GM19099 (cell line): ENCODE data around the gene VSIR.

Source experiments
- POLR2A ChIP-seq: IDR thresholded peaks from 3 replicates; pipeline ENCODE4 v1.6.1; 2011; ENCODE audit warnings: low read depth; ENCODE audit not compliant: insufficient read length; ENCODE audit errors: extremely low read depth

The VSIR gene

DNA sequence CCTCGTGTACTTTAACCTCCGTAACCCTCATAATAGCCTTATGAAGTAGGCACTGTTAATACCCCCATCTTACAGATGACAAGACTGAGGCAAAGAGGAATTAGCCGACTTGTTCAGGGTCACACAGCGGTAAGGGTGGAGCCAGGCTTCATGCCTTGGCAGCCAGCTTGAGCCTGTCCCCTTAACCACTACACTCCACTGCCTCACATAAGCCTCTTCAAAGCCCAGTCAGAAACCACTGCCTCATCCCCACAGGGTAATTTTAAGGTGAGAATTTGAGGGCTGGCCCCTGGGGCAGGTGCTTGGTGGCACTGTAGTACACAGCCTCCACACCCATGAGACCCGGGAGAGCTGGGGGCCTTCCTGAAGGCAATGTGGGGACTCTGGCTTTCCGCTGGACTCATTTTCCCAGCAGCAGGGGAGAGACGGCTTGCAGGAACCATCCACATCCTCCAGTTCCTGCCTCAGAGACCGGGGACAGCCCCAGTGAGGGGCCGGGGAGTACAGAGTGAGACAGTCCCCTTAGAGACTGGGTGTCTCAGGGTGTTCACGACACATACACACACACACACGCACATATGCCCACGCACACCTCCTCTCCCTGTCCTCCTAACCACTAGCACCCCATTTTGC, 46.1 kb downstream of the VSIR start:
- no peak for TF ChIP-seq POLR2A

DNA sequence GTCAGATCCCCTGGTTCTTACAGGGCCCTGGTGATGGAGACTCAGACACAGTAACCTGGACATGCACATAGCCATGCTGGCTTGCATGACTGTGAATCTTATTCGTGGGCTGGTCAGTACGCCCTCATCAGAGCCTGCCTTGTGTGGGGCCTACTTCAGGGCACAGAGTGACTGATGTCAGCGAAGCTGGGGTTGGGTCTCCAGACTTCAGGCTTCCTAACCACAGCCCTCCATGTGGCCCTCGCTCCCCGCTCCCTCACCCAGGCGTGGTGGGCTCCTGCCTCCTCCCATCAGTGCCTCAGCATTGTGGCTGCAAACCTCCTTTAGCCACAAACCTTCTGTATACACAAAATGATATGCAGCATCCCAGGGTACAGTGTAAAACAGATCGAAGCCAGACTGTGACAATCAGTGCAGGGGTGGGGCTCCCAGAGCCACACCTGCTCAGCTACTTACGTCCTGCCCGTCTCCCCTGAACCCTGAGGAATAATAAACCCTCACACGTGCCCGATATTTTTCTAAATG, 46.7 kb downstream of the VSIR start:
- no peak for TF ChIP-seq POLR2A

DNA sequence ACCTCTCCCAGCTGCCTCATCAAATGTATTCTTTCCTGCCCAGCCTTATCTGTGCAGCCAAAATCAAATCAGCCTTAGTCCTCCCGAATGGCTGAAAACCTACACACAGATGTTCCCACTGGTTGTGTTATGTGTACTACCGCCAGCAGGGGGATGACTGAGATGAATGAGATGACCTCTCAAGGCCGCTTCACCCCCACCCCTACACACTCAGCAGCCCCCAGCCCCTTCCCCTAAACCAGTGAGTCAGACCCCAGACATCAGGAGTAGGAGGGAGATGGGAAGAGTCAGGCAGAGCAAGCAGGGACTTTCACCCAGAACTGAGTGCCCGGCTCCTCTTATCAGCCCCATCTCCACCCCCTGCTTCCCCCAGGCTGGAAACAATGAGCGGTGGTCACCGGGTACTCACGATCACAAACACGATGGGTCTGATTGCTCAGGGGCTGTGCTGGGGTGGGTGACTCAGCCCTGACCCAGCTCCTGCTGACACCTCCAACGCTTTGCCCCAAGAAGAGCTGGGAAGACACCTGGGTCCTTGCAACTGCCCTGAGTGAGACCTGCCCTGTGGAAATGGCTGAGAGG, 47.2 kb downstream of the VSIR start:
- no peak for TF ChIP-seq POLR2A

DNA sequence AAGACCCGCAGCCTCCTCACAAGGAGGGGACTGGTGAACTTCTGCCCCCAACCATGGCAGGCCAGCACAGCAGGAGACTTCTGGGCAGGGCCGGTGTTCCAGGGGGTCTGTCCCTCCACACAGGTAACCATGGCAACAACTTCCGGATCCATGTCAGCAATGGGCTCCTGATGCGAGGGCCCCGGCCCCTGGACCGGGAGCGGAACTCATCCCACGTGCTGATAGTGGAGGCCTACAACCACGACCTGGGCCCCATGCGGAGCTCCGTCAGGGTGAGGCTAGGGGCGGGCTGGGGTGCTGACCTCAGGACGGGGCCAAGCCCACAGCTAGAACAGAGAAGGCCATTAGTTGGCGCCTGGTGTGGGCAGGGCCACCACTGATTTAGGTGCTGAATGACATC, 48.1 kb downstream of the VSIR start:
- TF ChIP-seq POLR2A, result no peak

DNA sequence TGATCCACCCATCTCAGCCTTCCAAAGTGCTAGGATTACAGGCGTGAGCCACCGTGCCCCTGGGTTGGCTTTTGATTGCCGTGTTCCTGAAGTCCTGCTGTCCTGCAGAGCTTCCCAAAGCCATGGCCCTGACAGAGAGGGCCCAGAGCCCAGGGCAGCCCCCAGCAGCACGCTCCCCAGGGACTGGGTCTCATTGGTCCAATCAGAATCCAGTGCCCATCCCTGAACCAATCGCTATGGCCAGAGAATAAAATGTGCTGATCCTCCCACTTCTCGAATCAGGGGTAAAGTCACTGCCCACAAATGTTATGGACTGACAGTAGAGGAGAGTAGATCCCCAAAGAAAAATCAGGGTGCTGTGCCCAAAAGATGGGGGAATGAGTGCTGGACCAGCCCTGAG, 48.8 kb downstream of the VSIR start:
- no peak for TF ChIP-seq POLR2A

DNA sequence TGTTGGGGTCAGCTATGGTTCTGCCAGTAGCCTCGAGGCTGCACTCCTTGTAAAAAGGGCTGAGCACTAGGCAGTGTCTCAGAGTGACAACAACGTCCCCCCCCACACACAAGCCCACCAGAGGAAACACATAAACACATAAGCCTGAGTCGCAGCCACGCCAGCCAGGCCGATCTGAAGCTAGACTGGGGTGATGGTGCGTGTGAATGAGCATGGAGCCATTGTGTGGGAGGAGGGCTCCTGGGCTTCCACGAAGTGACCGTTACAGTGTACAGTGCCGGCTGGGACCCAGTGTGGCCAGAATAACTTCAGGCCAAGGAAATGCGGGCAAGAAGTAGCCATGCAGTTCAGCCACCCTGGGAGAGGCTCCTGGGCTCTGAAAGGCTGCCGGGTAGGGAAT, 50.0 kb downstream of the VSIR start:
- no peak for TF ChIP-seq POLR2A

DNA sequence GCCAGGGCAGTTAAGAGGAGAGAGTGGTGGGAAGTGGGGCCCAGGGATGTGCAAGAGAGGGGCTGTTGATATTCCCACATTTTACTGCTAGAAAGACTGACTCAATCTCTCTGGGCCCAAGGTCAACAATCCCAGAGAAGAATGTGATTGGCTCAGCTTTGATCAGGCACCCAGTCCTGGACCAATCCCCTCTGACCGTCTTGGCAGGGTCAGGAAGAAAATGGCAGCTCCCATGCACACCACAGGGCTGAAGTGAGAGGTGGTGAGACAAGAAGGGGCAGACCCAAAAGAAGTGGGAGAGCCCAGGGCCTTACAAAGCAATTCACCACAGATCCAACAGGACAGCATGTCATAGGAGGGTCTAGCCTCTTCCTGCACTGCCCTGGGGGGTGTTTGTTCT, 50.5 kb downstream of the VSIR start:
- no peak for TF ChIP-seq POLR2A

DNA sequence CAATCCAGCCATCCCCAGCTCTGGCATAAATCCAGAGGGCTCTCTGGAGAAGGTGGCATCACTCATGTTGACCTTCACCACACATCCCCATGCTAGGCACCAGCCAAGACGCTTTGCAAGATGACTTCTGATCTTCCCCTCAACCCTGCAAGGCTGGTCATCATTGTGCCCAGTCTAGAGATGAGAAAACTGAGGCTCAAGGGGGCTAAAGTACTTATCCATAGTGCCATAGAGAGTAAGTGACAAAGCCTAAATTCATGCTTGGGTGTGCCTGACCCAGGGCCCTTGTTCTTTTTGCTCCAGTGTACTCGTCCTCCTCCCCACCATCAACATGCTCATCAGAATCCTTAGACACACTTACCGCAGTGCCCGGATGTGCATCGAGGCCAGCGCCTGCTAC, 52.0 kb downstream of the VSIR start:
- no peak for TF ChIP-seq POLR2A

DNA sequence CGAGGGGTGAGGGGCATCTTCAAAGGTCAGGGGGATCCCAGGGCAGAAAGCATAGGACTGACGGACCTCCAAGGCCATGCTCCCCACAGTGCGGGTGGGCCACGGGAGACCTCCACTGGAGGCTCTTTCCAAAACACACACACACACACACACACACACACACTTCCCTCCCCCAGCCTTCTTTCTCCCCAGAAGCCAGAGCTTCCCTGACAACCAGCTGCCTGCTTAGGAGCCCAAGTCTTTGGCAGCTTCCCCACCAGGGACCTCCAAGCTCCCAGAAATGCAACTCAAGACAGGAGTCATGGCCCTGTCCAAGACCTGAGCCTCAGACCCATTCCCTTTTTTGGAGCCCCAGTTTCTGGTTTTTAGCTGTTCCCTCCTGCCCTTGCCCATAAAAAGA, 53.0 kb downstream of the VSIR start:
- TF ChIP-seq POLR2A, result no peak

DNA sequence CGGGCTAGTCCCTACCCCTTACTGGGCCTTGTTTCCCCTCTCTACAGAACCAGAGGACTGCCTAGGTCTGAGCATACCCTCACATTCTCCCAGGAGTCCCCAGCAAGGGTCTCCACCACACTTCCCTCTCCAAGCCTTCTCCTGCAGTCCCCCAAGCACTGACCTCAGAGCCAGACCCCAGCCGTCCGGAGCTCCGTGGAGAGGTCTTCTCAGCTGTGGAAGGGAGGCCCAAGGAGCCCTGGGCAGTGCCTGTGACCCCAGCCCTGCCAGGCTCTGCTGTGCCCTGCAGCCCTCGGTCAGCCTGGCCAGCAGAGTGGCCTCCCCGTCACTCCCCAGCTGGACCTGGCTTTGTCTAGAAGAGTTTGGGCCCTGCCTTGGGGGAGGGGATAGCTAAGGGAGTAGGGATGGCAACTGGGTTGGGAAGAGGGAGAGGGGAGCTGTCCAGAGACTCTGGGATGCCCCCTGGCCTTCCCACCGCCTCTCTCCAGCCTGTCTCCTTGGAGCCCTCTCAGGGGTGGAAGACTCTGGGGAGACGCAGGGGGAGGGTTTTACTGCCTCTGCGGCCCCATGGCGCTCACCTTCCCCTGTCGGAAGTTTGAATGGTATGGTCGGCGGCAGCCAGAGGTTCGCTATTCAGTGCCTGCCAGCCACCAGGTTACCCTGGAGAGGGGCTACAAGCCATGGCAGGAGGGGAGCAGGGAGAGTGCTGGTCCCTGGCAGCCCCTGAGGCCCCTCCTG, 53.7 kb downstream of the VSIR start, which contains the start of gene C10orf105:
Gene C10orf105, minus strand, starts transcription at position 315 of the 738 bp plus-strand sequence. CDS start 3,441 bp downstream, outside the sequence.
- TF ChIP-seq POLR2A, result no peak

DNA sequence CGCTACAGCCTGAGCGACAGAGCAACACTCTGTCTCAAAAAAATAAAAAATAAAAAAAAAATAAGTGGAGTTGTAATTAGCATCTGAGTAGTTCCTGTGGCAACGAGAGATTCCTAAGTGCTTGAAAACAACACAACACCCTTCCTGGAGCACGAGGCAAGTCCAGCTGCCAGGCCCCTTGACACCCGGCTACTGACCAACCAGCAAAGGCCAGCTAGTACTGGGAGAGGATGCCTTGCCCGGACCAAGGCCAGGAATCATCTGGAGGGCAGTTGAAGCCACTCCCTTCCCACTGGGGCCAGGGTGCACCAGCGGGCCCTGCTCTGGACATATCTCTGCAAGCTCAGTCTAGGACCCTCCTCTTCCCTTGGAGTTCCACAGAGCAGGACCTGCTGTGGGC, 54.3 kb downstream of the VSIR start:
- no peak for TF ChIP-seq POLR2A

DNA sequence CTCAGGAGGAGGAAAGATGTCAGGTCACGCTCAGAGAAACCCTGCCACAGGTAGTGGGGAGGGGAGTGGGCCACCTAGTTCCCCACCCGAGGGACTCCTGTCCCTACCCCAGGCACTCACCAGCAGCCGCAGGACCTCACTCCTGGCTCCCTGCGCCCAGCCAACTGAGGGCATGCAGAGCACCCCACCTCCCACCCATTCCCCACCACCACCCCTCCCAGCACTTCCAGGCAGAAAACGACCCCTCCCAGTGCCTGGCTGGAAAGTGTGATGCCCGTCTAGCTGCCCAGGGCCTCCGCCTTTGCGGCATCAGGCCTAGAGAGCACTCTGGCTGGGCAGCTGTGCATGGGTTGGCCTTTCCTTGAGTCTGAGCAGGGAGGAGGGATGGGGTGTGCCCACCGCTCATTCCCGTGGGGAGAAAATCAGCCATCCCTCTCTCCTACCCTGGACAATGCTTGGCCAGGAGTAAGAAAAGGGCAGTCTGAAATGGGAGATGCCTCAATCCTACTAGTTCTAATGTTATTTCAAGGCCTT, 55.1 kb downstream of the VSIR start:
- no peak for TF ChIP-seq POLR2A

DNA sequence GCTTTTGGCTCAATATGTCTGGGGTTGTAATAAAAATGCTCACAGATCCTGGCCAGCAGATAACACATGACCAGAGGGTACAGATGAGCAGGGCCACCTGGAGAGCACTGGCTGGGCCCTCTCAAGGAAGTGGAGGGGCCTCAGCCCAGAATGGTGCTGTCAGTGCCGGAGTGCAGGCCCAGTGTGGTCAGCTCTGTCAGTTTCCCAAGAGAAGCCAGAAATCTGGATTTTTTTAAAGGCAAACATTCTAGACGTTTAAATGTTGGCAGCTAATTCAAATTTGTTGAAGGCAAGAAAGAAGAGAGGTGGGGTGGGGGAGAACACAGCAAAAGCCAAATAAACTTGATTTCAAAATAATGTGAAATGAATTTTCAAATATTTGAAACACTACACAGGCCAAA, 55.8 kb downstream of the VSIR start:
- TF ChIP-seq POLR2A, result no peak

DNA sequence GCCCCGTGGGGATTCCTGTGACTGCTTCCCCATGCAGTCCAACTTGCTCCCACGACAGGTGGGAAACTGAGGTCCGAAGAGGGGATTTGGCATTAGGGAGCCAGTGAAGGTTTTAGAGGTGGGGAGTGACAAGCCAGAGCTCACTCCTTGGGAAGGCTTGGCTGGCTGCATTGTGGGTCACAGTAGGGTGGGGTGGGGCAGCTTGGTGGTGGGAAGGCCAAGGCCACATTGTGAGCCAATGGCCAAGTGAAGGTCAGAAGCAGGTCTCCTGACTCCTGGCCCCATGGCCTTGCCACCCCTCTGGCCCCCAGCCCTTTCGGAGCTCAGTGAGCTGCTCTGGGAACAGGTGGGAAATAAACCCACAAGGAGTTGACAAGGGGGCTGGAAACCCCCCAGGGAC, 56.3 kb downstream of the VSIR start:
- no peak for TF ChIP-seq POLR2A

DNA sequence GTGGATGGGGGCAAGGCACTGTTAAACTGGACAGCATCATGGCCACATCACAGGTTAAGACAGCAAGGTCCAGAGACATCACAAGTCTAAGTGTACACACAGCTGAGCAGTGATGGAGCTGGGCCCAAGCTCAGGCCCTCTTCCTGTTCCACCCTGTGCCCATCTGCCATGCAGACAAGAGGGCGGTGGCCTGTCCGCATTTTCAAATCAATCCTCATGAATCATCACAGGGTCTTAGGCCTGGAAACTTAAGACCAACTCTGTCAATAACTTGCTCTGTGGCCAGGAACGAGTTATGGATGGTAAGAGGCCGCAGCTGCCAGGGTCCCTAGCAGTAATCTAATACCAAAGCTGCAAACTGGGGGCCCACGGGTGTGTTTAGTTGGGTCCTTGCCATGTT, 56.9 kb downstream of the VSIR start:
- TF ChIP-seq POLR2A, result no peak

DNA sequence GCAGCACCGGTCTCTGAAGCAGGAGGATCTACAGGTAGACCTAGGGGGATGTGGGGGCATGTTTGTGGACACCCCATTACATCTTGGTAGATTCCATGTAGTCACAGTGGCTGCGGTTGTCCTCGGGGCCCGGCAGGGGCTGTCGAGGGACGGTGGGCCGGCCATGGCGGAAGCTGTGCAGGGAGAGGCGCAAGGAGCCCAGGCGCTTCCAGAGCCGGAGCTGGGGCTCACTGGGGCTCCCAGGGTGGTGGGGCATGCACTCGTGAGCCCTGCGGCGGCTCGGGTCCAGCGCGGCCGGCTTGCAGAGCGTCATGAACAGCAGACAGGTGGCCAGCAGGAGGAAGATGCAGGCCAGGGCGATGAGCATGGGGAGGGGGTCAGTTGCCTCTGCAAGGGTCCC, 57.5 kb downstream of the VSIR start:
- no peak for TF ChIP-seq POLR2A
